ENCODE results near the gene RHO.

The RHO gene

DNA sequence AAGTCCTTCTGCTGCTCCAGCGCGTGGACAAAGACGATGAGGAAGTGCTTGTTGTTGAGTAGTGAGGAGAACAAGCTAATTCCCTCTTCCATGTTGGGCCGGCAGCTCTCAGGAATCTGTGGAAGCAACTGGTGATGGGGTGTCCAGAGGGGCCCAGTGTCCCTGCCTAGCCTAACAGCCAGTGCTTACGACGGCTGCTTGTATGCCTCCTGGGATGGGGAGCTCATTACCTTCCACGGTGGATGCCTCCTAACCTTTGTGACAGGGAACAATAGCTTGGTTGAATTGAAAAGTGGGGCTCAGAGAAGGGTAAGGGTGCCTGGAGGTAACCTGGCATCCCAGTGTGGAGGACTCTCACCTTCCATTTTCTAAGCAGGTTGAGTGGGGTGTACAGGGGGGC, 37.5 kb downstream of the RHO start:
- TF ChIP-seq KLF7 (tag by site-specific recombination; IDR thresholded peaks at IDR 0.05; ENCODE audit: borderline replicate concordance) (no peak), SCRT2 (tag by site-specific recombination; IDR thresholded peaks at IDR 0.05) (0 out of 2 replicates have a peak, but pooled peaks have one; percentile 12)
- Histone ChIP-seq H3K9me3 (ENCODE audit: control insufficient read depth, insufficient read depth, low read depth, low read length) (no peaks in the 10 kb centered on the region), H3K4me1 (ENCODE audit: control insufficient read depth, insufficient read depth, low read length) (no peaks in the 10 kb centered on the region), H3K27ac (ENCODE audit: extremely low read depth, low read depth, low read length) (no peak overlapping the region), H3K36me3 (ENCODE audit: control insufficient read depth in 2 of 2, insufficient read depth in 1 of 2, low read length in 2 of 2) (peaks cover 0 to 38% of the 10 kb centered on the region in 2 experiments; a peak in 2 of 3 replicates), H3K4me3 (ENCODE audit: low read depth, low read length) (no peak overlapping the region)
- POLR2A ChIA-PET, result no interaction called here
- CTCF ChIA-PET, result interaction anchor here (0.6 to 1.6 kb wide), 2 partner anchors 76 to 368 kb away, joined by 3 to 6 read pairs; no protein-coding TSS in a partner anchor

DNA sequence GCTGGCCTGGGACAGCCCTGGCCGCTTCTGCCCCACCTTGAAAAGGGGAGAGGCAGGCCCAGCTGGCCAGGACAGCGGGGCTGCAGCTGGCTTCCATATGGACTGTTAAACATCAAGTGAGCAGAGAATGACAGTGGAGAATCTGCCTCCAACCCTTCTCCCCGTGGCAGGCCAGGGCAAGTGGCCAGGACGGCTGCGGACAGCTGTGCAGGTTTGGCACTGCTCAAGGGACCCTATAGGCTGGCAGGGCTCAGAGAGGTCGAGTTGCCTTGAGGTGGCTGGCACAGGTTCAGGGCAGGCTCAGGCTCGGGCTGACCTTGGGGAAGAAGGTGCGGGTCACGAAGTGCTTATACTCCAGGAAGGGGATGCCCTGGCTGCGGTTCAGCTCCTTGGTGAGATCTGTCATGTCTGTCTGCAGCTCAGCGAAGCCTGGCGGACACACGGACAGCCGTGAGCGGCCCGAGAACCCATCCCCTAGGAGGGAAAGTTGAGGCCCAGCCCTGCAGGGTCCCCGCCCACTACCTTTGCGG, 38.8 kb downstream of the RHO start:
- ChIA-PET POLR2A (no interaction called here), CTCF (interaction anchor here (0.6 to 1.6 kb wide), 2 partner anchors 77 to 450 kb away, joined by 3 to 6 read pairs; no protein-coding TSS in a partner anchor)
- no peak for TF ChIP-seq ZNF155 (tag by site-specific recombination; IDR thresholded peaks at IDR 0.05)
- TF ChIP-seq KLF8 (tag by site-specific recombination; IDR thresholded peaks at IDR 0.05), result no peak
- TF ChIP-seq ZXDB (tag by site-specific recombination; IDR thresholded peaks at IDR 0.05), result no peak
- TF ChIP-seq, protein P1, sequence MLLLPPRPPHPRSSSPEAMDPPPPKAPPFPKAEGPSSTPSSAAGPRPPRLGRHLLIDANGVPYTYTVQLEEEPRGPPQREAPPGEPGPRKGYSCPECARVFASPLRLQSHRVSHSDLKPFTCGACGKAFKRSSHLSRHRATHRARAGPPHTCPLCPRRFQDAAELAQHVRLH (tag by site-specific recombination; IDR thresholded peaks at IDR 0.05), result no peak
- no peak for TF ChIP-seq SP7 (tag by site-specific recombination; IDR thresholded peaks at IDR 0.05)
- no peak for TF ChIP-seq ZNF560 (tag by site-specific recombination; IDR thresholded peaks at IDR 0.05; ENCODE audit: borderline replicate concordance)
- no peak for TF ChIP-seq ZEB2 (tag by site-specific recombination; IDR thresholded peaks at IDR 0.05)
- Histone ChIP-seq H3K9me3 (ENCODE audit: control insufficient read depth, insufficient read depth, low read depth, low read length) (no peaks in the 10 kb centered on the region), H3K4me1 (ENCODE audit: control insufficient read depth, insufficient read depth, low read length) (no peaks in the 10 kb centered on the region), H3K36me3 (ENCODE audit: control insufficient read depth in 2 of 2, insufficient read depth in 1 of 2, low read length in 2 of 2) (peaks cover 0 to 35% of the 10 kb centered on the region in 2 experiments; a peak in 2 of 3 replicates), H3K27ac (ENCODE audit: extremely low read depth, low read depth, low read length) (no peak overlapping the region), H3K4me3 (ENCODE audit: low read depth, low read length) (no peak overlapping the region)

DNA sequence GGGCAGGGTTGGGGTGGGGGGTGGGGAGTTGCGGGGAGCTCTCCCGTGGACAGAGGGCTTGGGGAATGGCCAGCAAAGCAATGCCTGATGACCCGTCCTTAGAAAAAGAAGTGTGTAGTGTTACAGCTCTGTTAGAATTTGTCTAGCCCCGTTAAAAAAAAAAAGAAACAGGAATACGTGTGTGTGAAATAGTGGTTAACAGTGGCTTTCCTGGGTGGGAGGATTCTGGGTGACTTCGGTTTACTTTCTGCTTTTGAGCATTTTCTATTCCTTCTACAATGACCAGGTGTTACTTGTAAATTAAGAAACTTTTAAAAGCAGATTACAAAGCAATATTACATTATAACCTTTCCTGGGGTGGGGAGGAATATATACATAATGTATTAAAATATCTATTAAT, 39.5 kb downstream of the RHO start:
- H3K4me3 ChIP-seq (ENCODE audit: low read depth, low read length), result no peak overlapping the region
- no peaks in the 10 kb centered on the region for H3K4me1 ChIP-seq (ENCODE audit: control insufficient read depth, insufficient read depth, low read length)
- no peaks in the 10 kb centered on the region for H3K9me3 ChIP-seq (ENCODE audit: control insufficient read depth, insufficient read depth, low read depth, low read length)
- ChIA-PET CTCF (interaction anchor here (0.6 to 1.5 kb wide), 2 partner anchors 185 to 451 kb away, joined by 3 read pairs; no protein-coding TSS in a partner anchor), POLR2A (no interaction called here)
- peaks cover 0 to 28% of the 10 kb centered on the region in 2 experiments; a peak in 1 of 3 replicates for H3K36me3 ChIP-seq (ENCODE audit: control insufficient read depth in 2 of 2, insufficient read depth in 1 of 2, low read length in 2 of 2)
- TF ChIP-seq, protein P2, sequence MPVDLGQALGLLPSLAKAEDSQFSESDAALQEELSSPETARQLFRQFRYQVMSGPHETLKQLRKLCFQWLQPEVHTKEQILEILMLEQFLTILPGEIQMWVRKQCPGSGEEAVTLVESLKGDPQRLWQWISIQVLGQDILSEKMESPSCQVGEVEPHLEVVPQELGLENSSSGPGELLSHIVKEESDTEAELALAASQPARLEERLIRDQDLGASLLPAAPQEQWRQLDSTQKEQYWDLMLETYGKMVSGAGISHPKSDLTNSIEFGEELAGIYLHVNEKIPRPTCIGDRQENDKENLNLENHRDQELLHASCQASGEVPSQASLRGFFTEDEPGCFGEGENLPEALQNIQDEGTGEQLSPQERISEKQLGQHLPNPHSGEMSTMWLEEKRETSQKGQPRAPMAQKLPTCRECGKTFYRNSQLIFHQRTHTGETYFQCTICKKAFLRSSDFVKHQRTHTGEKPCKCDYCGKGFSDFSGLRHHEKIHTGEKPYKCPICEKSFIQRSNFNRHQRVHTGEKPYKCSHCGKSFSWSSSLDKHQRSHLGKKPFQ (tag by site-specific recombination; IDR thresholded peaks at IDR 0.05), result no peak
- no peak for TF ChIP-seq ZNF501 (tag by site-specific recombination; IDR thresholded peaks at IDR 0.05)
- no peak for TF ChIP-seq ZNF121 (tag by site-specific recombination; IDR thresholded peaks at IDR 0.05)
- TF ChIP-seq, protein P3, sequence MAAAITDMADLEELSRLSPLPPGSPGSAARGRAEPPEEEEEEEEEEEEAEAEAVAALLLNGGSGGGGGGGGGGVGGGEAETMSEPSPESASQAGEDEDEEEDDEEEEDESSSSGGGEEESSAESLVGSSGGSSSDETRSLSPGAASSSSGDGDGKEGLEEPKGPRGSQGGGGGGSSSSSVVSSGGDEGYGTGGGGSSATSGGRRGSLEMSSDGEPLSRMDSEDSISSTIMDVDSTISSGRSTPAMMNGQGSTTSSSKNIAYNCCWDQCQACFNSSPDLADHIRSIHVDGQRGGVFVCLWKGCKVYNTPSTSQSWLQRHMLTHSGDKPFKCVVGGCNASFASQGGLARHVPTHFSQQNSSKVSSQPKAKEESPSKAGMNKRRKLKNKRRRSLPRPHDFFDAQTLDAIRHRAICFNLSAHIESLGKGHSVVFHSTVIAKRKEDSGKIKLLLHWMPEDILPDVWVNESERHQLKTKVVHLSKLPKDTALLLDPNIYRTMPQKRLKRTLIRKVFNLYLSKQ (tag by site-specific recombination; IDR thresholded peaks at IDR 0.05; ENCODE audit: borderline replicate concordance), result no peak
- TF ChIP-seq, protein P4, sequence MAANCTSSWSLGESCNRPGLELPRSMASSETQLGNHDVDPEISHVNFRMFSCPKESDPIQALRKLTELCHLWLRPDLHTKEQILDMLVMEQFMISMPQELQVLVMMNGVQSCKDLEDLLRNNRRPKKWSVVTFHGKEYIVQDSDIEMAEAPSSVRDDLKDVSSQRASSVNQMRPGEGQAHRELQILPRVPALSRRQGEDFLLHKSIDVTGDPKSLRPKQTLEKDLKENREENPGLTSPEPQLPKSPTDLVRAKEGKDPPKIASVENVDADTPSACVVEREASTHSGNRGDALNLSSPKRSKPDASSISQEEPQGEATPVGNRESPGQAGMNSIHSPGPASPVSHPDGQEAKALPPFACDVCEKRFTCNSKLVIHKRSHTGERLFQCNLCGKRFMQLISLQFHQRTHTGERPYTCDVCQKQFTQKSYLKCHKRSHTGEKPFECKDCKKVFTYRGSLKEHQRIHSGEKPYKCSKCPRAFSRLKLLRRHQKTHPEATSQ (tag by site-specific recombination; IDR thresholded peaks at IDR 0.05), result no peak
- no peak for TF ChIP-seq ZNF211 (tag by site-specific recombination; IDR thresholded peaks at IDR 0.05; ENCODE audit: low read depth)
- no peak for TF ChIP-seq MZF1 (tag by site-specific recombination; IDR thresholded peaks at IDR 0.05; ENCODE audit: borderline replicate concordance)
- no peak for TF ChIP-seq ZNF248 (tag by site-specific recombination; IDR thresholded peaks at IDR 0.05)
- no peak for TF ChIP-seq ZFP69B (tag by site-specific recombination; IDR thresholded peaks at IDR 0.05)
- no peak for TF ChIP-seq GLIS2 (tag by site-specific recombination; IDR thresholded peaks at IDR 0.05)
- TF ChIP-seq ZNF555 (tag by site-specific recombination; conservative IDR thresholded peaks at IDR 0.05), result no peak
- no peak overlapping the region for H3K27ac ChIP-seq (ENCODE audit: extremely low read depth, low read depth, low read length)

Data from HEK293 (cell line).